Mesothelial cell of epicardium (in vitro differentiated cells): ENCODE data around the gene ADCYAP1R1. TPM values are rescaled to one million over a fixed set of nuclear protein-coding genes. Genes with fewer than 3 reads are reported as not detected.

Experiments
- DNase-seq, 2 experiments: peaks; one replicate each; pipeline ENCODE4 v3.0.0; 2021; ENCODE audit warnings: low spot score in 2 of 2; ENCODE audit not compliant: unreplicated experiment in 2 of 2
- H3K27ac Mint-ChIP-seq: 2 replicates; pipeline ENCODE4 v1.8.0; 2021; ENCODE audit warnings: mixed read lengths
- H3K27me3 Mint-ChIP-seq: 2 replicates; pipeline ENCODE4 v1.8.0; 2021; ENCODE audit warnings: low read depth, mixed read lengths
- H3K36me3 Mint-ChIP-seq: 2 replicates; pipeline ENCODE4 v1.8.0; 2021; ENCODE audit warnings: mixed read lengths
- H3K4me1 Mint-ChIP-seq: 2 replicates; pipeline ENCODE4 v1.8.0; 2021; ENCODE audit warnings: mixed read lengths
- H3K4me3 Mint-ChIP-seq: 2 replicates; pipeline ENCODE4 v1.8.0; 2021; ENCODE audit warnings: mild to moderate bottlenecking, moderate library complexity, mixed read lengths
- H3K9me3 Mint-ChIP-seq: 2 replicates; pipeline ENCODE4 v1.8.0; 2021; ENCODE audit warnings: mixed read lengths
- CTCF ChIP-seq: fragments of 200-600 bp; sonication (generic); IDR thresholded peaks from one replicate; pipeline ENCODE4 v1.5.0; 2021; ENCODE audit warnings: antibody characterized with exemption; ENCODE audit not compliant: unreplicated experiment
- total RNA-seq: library from RNA; stranded (reverse); gene quantifications from 3 replicates; pipeline ENCODE4 v1.2.1, GENCODE V29; 2021

ADCYAP1R1 gene
- total RNA-seq, 1 donor from 2014 or later = 0.36 TPM

DNA sequence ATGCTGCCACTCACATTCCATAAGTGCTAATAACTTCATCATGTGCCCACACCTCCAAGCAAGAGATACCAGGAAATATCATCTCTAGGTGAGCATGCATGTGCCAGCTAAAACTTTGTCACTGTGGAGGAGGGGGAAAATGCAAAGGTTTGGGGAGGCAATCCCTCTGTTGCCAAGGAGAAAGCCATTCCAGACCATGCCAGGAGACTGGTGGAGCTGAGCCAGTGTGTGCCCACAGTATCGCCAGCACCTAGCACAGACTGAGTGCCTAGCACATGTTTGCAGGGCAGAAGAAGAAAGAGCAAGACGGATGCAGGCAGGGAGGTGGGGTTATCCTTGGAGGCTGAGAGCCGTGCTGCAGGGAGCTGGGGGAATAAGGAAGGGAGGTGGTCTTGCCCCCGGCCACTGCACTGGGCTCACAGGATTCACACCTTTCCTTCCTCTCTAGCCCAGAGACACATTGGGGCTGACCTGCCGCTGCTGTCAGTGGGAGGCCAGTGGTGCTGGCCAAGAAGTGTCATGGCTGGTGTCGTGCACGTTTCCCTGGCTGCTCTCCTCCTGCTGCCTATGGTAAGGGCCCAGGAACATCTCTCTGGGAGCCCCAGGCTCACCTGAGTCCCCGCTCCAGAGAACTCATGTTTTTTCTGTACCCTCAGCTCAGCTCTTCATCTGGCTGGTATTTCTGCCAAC lies 10.8 kb downstream of the ADCYAP1R1 start:
- Mint-ChIP-seq H3K4me1 (no peaks in the 10 kb centered on the region), H3K4me3 (no peak overlapping the region), H3K27me3 (peaks cover 70% of the 10 kb centered on the region), H3K36me3 (no peaks in the 10 kb centered on the region), H3K27ac (no peak overlapping the region), H3K9me3 (no peaks in the 10 kb centered on the region)
- DNase-seq = no peak
- no peak for TF ChIP-seq CTCF

DNA sequence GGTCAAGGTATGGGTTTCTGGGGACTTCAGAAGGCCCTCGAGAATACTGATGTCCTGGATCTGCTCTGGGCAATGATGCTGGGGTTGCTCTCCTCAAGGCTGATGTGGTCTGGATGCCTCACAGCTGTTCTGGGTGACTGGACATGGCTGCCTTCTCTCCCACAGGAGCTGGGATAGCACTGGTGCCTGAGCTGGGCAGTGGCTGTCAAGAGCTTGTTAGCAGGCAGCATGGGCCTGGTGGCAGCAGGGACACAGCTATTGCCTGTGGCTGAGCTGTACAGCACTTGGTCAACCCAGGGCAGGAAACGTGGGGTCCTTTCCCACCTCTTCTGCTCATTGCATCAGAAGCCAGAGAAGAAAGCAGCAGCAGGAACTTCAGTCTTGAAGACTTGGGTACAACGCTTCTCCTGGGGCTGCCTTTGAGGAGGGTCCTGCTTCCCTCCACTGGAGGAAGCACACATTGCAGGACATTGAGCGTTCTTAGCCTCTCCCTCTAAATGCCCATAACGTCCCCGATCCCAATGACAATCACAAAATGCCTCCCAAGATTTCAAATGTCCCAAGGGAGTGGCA lies 13.0 kb downstream of the ADCYAP1R1 start:
- no peak overlapping the region for H3K27ac Mint-ChIP-seq
- H3K4me1 Mint-ChIP-seq = no peaks in the 10 kb centered on the region
- no peaks in the 10 kb centered on the region for H3K36me3 Mint-ChIP-seq
- DNase-seq = no peak
- no peaks in the 10 kb centered on the region for H3K9me3 Mint-ChIP-seq
- TF ChIP-seq CTCF = no peak
- H3K4me3 Mint-ChIP-seq = no peak overlapping the region
- H3K27me3 Mint-ChIP-seq = peaks cover 51% of the 10 kb centered on the region

DNA sequence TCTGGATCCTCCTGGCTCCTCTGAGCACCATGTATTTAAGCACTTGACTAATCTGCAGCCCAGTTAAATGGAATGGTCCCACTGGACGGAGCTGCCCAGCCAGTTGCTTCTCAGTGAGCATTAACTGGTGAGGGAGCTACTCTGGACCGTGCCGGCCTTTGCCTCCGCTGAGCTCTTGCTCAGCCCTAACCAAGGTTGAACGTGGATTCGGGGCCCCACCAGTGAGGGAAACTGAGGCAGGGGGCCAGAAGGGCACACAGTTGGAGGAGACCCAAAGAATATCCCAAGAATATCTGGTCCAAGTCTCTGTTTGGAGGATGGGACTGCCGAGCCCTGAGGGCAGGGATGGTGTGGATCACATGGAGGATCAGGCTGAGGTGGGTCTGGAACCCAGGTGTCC lies 13.7 kb downstream of the ADCYAP1R1 start:
- Mint-ChIP-seq H3K36me3 (no peaks in the 10 kb centered on the region), H3K27me3 (peaks cover 46% of the 10 kb centered on the region)

GRCh38 chr7:31066516-31067130 lies 14.5 kb downstream of the ADCYAP1R1 start:
- Mint-ChIP-seq H3K4me3 (no peak overlapping the region), H3K36me3 (no peaks in the 10 kb centered on the region), H3K4me1 (no peaks in the 10 kb centered on the region), H3K27me3 (peaks cover 45% of the 10 kb centered on the region), H3K27ac (no peak overlapping the region), H3K9me3 (no peaks in the 10 kb centered on the region)
- DNase-seq = no peak
- no peak for TF ChIP-seq CTCF

More for the DNA sequence above, 13.7 kb downstream of the ADCYAP1R1 start:
- Mint-ChIP-seq H3K4me3 (no peak overlapping the region), H3K9me3 (no peaks in the 10 kb centered on the region), H3K4me1 (no peaks in the 10 kb centered on the region), H3K27ac (no peak overlapping the region)
- TF ChIP-seq CTCF = no peak
- no peak for DNase-seq

- Mint-ChIP-seq H3K4me3 (no peak overlapping the region), H3K27me3 (peaks cover 46% of the 10 kb centered on the region), H3K9me3 (no peaks in the 10 kb centered on the region), H3K36me3 (no peaks in the 10 kb centered on the region), H3K27ac (no peak overlapping the region), H3K4me1 (no peaks in the 10 kb centered on the region)
- DNase-seq = no peak
- TF ChIP-seq CTCF = no peak
Observed at GRCh38 chr7:31067491-31067890, 15.4 kb downstream of the ADCYAP1R1 start.
